Mesenteric fat pad (tissue), 1 donor: ENCODE data around the gene ZNF213. TPM values are rescaled to one million over a fixed set of nuclear protein-coding genes. Genes with fewer than 3 reads are reported as not detected.

Experiments used
- DNase-seq: peaks from one replicate; pipeline ENCODE4 v3.0.0-alpha.2; 2020; ENCODE audit warnings: low spot score
- long read RNA-seq: library from polyadenylated mRNA; unstranded; transcript quantifications from one replicate; pipeline ENCODE4 v2.0.0, GENCODE V29; 2020
- total RNA-seq: library from RNA; stranded (reverse); fragmentation: NEBNext Ultra II Directional; extraction: Animal tissue kit (Norgen Biotek cat#: 25700); gene quantifications from one replicate; pipeline ENCODE4 v1.2.1, GENCODE V29; 2021
- donor health status: DM: yes; HTN: yes; CAD: no.

ZNF213 gene
- 6.0 TPM for total RNA-seq
- long read RNA-seq = 0 reads

- peak; percentile 96 for DNase-seq
Observed at GRCh38 chr16:3134338-3135125, at the start of gene ZNF213. ZNF213 (plus strand) TSS chr16:3135029; CDS start chr16:3137281, 2,252 bp downstream.

GRCh38 chr16:3085868-3086595 is 48.8 kb upstream of the ZNF213 start:
- no peak for DNase-seq

- DNase-seq = peak; percentile 88
Observed at GRCh38 chr16:3086596-3087242, 48.1 kb upstream of the ZNF213 start.

- peak; percentile 89 for DNase-seq
Observed at GRCh38 chr16:3087243-3088235, 47.3 kb upstream of the ZNF213 start.

- no peak for DNase-seq
Observed at GRCh38 chr16:3088450-3088849, 46.4 kb upstream of the ZNF213 start.

GRCh38 chr16:3088925-3089716 is 45.7 kb upstream of the ZNF213 start:
- DNase-seq = no peak

- no peak for DNase-seq
Observed at GRCh38 chr16:3089717-3090592, 44.9 kb upstream of the ZNF213 start.

- no peak for DNase-seq
Observed at GRCh38 chr16:3091551-3091950, 43.3 kb upstream of the ZNF213 start.

- no peak for DNase-seq
Observed at GRCh38 chr16:3092501-3092941, 42.3 kb upstream of the ZNF213 start.

GRCh38 chr16:3094289-3095027 is 40.4 kb upstream of the ZNF213 start:
- DNase-seq = no peak

- no peak for DNase-seq
Observed at GRCh38 chr16:3095869-3096268, 39.0 kb upstream of the ZNF213 start.

- no peak for DNase-seq
Observed at GRCh38 chr16:3096362-3096761, 38.5 kb upstream of the ZNF213 start.

GRCh38 chr16:3097266-3097665 is 37.6 kb upstream of the ZNF213 start:
- DNase-seq = no peak

- DNase-seq = no peak
Observed at GRCh38 chr16:3098459-3099394, 36.1 kb upstream of the ZNF213 start, which contains the start of gene ZSCAN10. ZSCAN10 (minus strand) TSS chr16:3099294; CDS start chr16:3092937, 6,357 bp downstream.

GRCh38 chr16:3099395-3099731 is 35.5 kb upstream of the ZNF213 start:
- no peak for DNase-seq

GRCh38 chr16:3099732-3100499 is 34.9 kb upstream of the ZNF213 start:
- peak; percentile 96 for DNase-seq
